Fibroblast of lung (primary cell): Measurements from ENCODE around the gene CTNND2. TPM values are rescaled to one million over a fixed set of nuclear protein-coding genes. Genes with fewer than 3 reads are reported as not detected.

Source experiments
- DNase-seq, 2 donors: peaks; one replicate each; pipeline versions ENCODE4 v3.0.0 to v3.0.0-alpha.2; 2010; ENCODE audit warnings: low read depth in 2 of 2
- H2AFZ ChIP-seq: 2 replicates; pipeline ENCODE4 v1.5.1; 2012; ENCODE audit warnings: low read length, control low read depth, inconsistent platforms
- H3K27ac ChIP-seq: 2 replicates; pipeline ENCODE4 v1.5.1; 2011; ENCODE audit warnings: low read length, control low read depth; ENCODE audit not compliant: insufficient read depth
- H3K27me3 ChIP-seq: 2 replicates; pipeline ENCODE4 v1.5.1; 2011; ENCODE audit warnings: mild to moderate bottlenecking, low read length; ENCODE audit not compliant: control insufficient read depth, insufficient read depth
- H3K36me3 ChIP-seq: 2 replicates; pipeline ENCODE4 v1.5.1; 2011; ENCODE audit warnings: low read length; ENCODE audit not compliant: control insufficient read depth, insufficient read depth
- H3K4me1 ChIP-seq: 2 replicates; pipeline ENCODE4 v1.5.1; 2011; ENCODE audit warnings: low read length; ENCODE audit not compliant: control insufficient read depth, insufficient read depth; ENCODE audit errors: extremely low read depth
- H3K4me2 ChIP-seq: 2 replicates; pipeline ENCODE4 v1.5.1; 2011; ENCODE audit warnings: low read length, control low read depth; ENCODE audit not compliant: insufficient read depth; ENCODE audit errors: extremely low read depth
- H3K4me3 ChIP-seq, 4 experiments: fragments of 200-600 bp in 1 of 4; sonication (generic) in 1 of 4; replicated peaks in 1 of 4; 2 replicates each; pipeline ENCODE4 v1.5.1; 2011 to 2016; ENCODE audit warnings: low read length in 4 of 4, low read depth in 3 of 4, mild to moderate bottlenecking in 3 of 4, control low read depth in 2 of 4, inconsistent platforms in 1 of 4, mixed read lengths in 1 of 4; ENCODE audit not compliant: insufficient read depth in 1 of 4; ENCODE audit errors: control extremely low read depth in 1 of 4
- H3K79me2 ChIP-seq: 2 replicates; pipeline ENCODE4 v1.5.1; 2012; ENCODE audit warnings: mild to moderate bottlenecking, low read length, inconsistent platforms; ENCODE audit not compliant: control insufficient read depth, insufficient read depth
- H3K9ac ChIP-seq: 2 replicates; pipeline ENCODE4 v1.5.1; 2011; ENCODE audit warnings: mild to moderate bottlenecking, low read length, control low read depth; ENCODE audit not compliant: insufficient read depth
- H3K9me3 ChIP-seq: 2 replicates; pipeline ENCODE4 v1.5.1; 2012; ENCODE audit warnings: low read depth, low read length; ENCODE audit not compliant: control insufficient read depth, insufficient read depth
- H4K20me1 ChIP-seq: 2 replicates; pipeline ENCODE4 v1.5.1; 2011; ENCODE audit warnings: low read length; ENCODE audit not compliant: control insufficient read depth, insufficient read depth; ENCODE audit errors: extremely low read depth
- EZH2 ChIP-seq: IDR thresholded peaks from 2 replicates; pipeline ENCODE4 v1.5.1; 2012; ENCODE audit warnings: low read length, control low read depth, mild to moderate bottlenecking; ENCODE audit errors: missing control alignments
- polyA plus RNA-seq, 2 donors: library from polyadenylated mRNA; depleted of rRNA in 1 of 2; stranded (reverse) in 1 of 2; unstranded in 1 of 2; fragments of >200 nt; gene quantifications; 2 replicates each; pipeline ENCODE4 v1.2.1, GENCODE V29; 2011 to 2012; ENCODE audit warnings: missing spikeins in 1 of 2
- total RNA-seq: library from RNA; depleted of rRNA; stranded (reverse); fragments of >200 nt; gene quantifications from 2 replicates; pipeline ENCODE4 v1.2.1, GENCODE V29; 2014
- TF ChIP-seq, protein P1 (sequence below), 2 donors: IDR thresholded peaks in 1 of 2; conservative IDR thresholded peaks in 1 of 2; 1 replicate in 1 of 2; 2 replicates in 1 of 2; pipeline ENCODE4 v1.5.1; 2011 to 2012; ENCODE audit warnings: low read length in 2 of 2, control low read depth in 1 of 2, inconsistent platforms in 1 of 2, low read depth in 1 of 2, mild to moderate bottlenecking in 1 of 2

The CTNND2 gene
- total and polyA plus RNA-seq, 2 donors (not counting 1 experiment from before 2014, with no cell fraction given): not detected

DNA sequence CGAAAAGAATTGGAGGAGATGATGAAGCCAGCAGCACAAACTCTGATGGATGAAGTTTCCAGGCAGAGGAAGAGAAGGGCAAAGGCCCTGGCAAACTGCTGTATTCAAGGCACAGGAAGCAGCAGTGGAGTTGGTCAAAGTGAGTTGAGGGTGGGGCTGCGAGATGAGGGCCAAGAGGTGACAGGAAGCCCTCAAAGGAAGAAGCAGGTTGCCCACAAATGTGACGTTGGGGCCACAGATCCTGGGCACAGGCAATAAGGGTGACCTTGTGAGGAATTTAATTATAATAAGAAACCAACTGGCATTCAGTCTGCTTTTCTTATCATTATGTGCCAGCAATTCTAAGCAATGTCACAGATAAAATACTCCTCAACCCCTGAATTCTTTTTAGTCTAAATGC is 261.8 kb downstream of the CTNND2 start:
- H3K9me3 ChIP-seq: no peaks in the 10 kb centered on the region
- no peak overlapping the region for H3K27ac ChIP-seq
- no peaks in the 10 kb centered on the region for H3K27me3 ChIP-seq
- no peaks in the 10 kb centered on the region for H3K4me1 ChIP-seq
- no peak overlapping the region for H2AFZ ChIP-seq
- no peak overlapping the region for H3K4me3 ChIP-seq
- no peak overlapping the region for H3K9ac ChIP-seq
- no peak for DNase-seq
- no peaks in the 10 kb centered on the region for H3K79me2 ChIP-seq
- TF ChIP-seq EZH2: no peak
- TF ChIP-seq, protein P1, sequence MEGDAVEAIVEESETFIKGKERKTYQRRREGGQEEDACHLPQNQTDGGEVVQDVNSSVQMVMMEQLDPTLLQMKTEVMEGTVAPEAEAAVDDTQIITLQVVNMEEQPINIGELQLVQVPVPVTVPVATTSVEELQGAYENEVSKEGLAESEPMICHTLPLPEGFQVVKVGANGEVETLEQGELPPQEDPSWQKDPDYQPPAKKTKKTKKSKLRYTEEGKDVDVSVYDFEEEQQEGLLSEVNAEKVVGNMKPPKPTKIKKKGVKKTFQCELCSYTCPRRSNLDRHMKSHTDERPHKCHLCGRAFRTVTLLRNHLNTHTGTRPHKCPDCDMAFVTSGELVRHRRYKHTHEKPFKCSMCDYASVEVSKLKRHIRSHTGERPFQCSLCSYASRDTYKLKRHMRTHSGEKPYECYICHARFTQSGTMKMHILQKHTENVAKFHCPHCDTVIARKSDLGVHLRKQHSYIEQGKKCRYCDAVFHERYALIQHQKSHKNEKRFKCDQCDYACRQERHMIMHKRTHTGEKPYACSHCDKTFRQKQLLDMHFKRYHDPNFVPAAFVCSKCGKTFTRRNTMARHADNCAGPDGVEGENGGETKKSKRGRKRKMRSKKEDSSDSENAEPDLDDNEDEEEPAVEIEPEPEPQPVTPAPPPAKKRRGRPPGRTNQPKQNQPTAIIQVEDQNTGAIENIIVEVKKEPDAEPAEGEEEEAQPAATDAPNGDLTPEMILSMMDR (conservative IDR thresholded peaks at IDR 0.05 in 1 of 2, IDR thresholded peaks at IDR 0.05 in 1 of 2; ENCODE audit: low read depth in 1 of 2, low read length in 2 of 2): no peak
- H4K20me1 ChIP-seq: no peaks in the 10 kb centered on the region
- no peak overlapping the region for H3K4me2 ChIP-seq
- no peaks in the 10 kb centered on the region for H3K36me3 ChIP-seq

DNA sequence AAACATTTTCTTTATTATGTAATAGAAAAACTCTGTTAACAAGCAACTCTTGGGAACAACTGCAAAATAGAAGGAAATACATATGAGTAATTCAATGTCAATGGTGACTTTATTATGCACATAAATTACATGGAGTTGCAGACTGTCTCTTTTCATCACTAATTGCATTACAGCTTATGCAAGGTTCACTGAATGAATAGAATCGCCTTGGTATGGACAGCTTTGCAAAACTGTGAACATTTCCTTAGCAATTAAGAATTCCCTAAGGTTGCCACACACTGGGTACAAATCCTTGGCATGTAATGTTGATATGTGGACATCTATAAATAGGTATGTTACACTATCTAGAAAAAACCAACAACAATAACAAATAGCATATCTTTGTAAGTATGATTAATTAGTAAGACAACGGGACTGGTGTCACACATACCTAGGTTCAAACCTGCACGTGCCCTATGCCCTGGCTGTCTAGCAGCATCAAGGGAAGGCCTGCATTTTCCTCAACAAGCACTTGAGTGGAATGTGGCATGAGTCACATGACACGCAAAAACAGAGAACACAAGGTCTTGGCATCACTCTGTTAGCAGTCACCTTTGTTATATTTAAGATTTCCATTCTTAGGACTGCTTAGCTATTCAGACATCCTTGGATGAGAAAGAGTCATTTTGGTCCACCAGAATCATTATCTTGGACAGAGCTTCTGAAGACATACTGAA is 263.9 kb downstream of the CTNND2 start:
- Histone ChIP-seq H3K27ac (no peak overlapping the region), H3K4me2 (no peak overlapping the region)
- TF ChIP-seq EZH2: no peak
- TF ChIP-seq, protein P1 (conservative IDR thresholded peaks at IDR 0.05 in 1 of 2, IDR thresholded peaks at IDR 0.05 in 1 of 2; ENCODE audit: low read depth in 1 of 2, low read length in 2 of 2): no peak

DNA sequence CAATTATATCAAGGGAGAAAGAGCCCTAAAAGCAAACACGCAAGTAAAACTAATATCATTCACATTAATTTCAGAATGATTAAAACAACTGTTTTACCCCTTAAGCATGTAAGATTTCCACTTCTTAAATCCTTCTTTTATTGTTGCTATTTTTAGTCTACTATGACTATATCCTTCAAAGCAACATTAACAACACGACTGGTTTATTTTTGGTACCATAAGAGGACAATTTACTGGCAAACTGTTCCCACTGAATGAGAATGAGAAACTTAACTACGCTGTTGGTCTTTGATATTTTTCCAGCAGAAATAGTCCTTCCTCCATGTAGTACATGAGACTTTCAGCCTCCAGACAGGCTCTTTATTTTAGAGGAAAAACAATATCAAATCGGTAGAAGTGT is 281.5 kb downstream of the CTNND2 start:
- DNase-seq: no peak
- Histone ChIP-seq H2AFZ (no peak overlapping the region), H3K4me1 (no peaks in the 10 kb centered on the region), H3K9ac (no peak overlapping the region), H3K27ac (no peak overlapping the region), H3K4me3 (no peak overlapping the region), H4K20me1 (no peaks in the 10 kb centered on the region), H3K36me3 (no peaks in the 10 kb centered on the region), H3K9me3 (no peaks in the 10 kb centered on the region), H3K27me3 (no peaks in the 10 kb centered on the region), H3K4me2 (no peak overlapping the region), H3K79me2 (no peaks in the 10 kb centered on the region)
- no peak for TF ChIP-seq EZH2
- TF ChIP-seq, protein P1 (conservative IDR thresholded peaks at IDR 0.05 in 1 of 2, IDR thresholded peaks at IDR 0.05 in 1 of 2; ENCODE audit: low read depth in 1 of 2, low read length in 2 of 2): no peak

More for the DNA sequence above, 263.9 kb downstream of the CTNND2 start:
- no peaks in the 10 kb centered on the region for H3K79me2 ChIP-seq
- no peaks in the 10 kb centered on the region for H3K9me3 ChIP-seq
- H3K4me3 ChIP-seq: no peak overlapping the region
- H3K4me1 ChIP-seq: no peaks in the 10 kb centered on the region
- no peak for DNase-seq
- no peaks in the 10 kb centered on the region for H3K36me3 ChIP-seq
- no peaks in the 10 kb centered on the region for H3K27me3 ChIP-seq
- H3K9ac ChIP-seq: no peak overlapping the region
- H2AFZ ChIP-seq: no peak overlapping the region
- no peaks in the 10 kb centered on the region for H4K20me1 ChIP-seq
